ENCODE data around the gene ZNF583.

DNA sequence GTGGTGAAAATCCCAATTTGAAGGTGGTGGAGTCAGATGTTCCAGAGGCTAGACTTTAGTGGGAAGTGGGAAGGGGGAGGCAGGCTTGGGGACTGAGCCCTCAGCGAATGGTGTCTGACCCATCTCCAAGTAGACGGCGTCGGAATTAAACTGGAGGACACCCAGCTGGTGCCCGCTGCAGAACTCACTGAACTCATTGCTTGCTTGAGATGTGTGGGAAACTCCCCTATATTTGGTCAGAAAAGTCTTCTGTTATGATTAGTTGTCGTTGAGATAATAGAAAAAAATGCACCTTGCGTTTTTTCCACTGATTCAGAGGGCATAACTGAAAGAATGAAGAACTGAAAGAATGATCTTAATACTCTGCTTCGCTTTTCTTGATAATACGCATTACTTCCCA is 871 bp upstream of the ZNF583 start:
- no peak for TF ChIP-seq POLR2A (IDR thresholded peaks at IDR 0.05; ENCODE audit: low read depth, low read length)
- TF ChIP-seq TAF1 (IDR thresholded peaks at IDR 0.05; ENCODE audit: low read depth, low read length) = no peak
- no peak for TF ChIP-seq POLR2AphosphoS5 (IDR thresholded peaks at IDR 0.05; ENCODE audit: low read depth, low read length)
- TF ChIP-seq SPI1 (IDR thresholded peaks at IDR 0.05; ENCODE audit: low read depth, low read length) = peak; percentile 27; the same call in 1 of the 2 replicates
- TF ChIP-seq PAX5 (IDR thresholded peaks at IDR 0.05; ENCODE audit: insufficient read depth, low read length, severe bottlenecking) = no peak
- no peak for TF ChIP-seq POU2F2 (IDR thresholded peaks at IDR 0.05; ENCODE audit: low read depth, low read length)

All from GM12891 (cell line).